ENCODE data around the gene EFCAB6. TPM values are rescaled to one million over a fixed set of nuclear protein-coding genes. Genes with fewer than 3 reads are reported as not detected.

EFCAB6 gene
- total RNA-seq, 1 experiment from 2014 or later = 0.52 TPM

DNA sequence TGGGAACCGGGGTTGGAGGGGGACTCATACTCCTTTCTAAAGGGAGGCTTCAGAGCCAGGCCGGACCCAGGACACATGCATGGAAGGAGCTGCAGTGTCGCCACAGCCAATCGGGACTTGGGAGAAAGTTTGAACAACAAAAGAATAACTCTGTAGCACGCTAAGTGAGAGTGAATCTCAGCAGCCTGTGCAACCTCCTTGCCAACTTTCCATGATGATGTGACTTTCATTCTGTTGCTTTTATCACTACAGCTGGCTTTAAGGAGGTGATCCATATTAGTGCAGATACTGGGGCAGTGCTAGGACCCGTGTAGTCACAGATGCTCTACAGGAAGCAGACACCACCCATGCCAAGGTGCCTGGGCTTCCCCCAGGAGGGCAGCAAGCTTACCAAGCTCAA is 243.0 kb downstream of the EFCAB6 start:
- CTCF ChIA-PET = no interaction called here
- ATAC-seq = no peak

More for the DNA sequence above, 243.0 kb downstream of the EFCAB6 start:
- intact Hi-C loops (cut with micrococcal nuclease) = no loop called here
- Histone ChIP-seq H3K36me3 (ENCODE audit: control insufficient read depth in 1 of 2, insufficient read depth in 2 of 2, low read length in 2 of 2) (no peaks in the 10 kb centered on the region), H3K27me3 (ENCODE audit: insufficient read depth, low read length) (peaks cover 52% of the 10 kb centered on the region), H3K4me3 (replicated peaks in 1 of 2; ENCODE audit: low read depth in 1 of 2, low read length in 2 of 2) (no peak overlapping the region), H3K27ac (ENCODE audit: low read depth, low read length) (no peak overlapping the region), H3K9me3 (ENCODE audit: control insufficient read depth in 1 of 2, insufficient read depth in 1 of 2, low read depth in 1 of 2, low read length in 2 of 2) (no peaks in the 10 kb centered on the region), H3K79me2 (ENCODE audit: insufficient read depth, low read length) (no peaks in the 10 kb centered on the region), H3K9me2 (ENCODE audit: insufficient read depth) (no peaks in the 10 kb centered on the region), H2AFZ (ENCODE audit: low read depth, low read length, poor library complexity, severe bottlenecking) (no peak overlapping the region), H4K20me1 (ENCODE audit: insufficient read depth) (no peaks in the 10 kb centered on the region), H3K9ac (ENCODE audit: low read length) (no peak overlapping the region), H3K4me2 (ENCODE audit: low read length) (no peak overlapping the region), H3K4me1 (ENCODE audit: control insufficient read depth in 1 of 2, insufficient read depth in 2 of 2, low read length in 2 of 2) (no peaks in the 10 kb centered on the region)
- BruUV-seq (replicated peaks) = no TSS peak
- ChIA-PET POLR2A (no interaction called here), RAD21 (ENCODE audit: low non-redundant PET in 1 of 2, low total read pairs in 2 of 2, uncharacterized antibody in 2 of 2, unreplicated experiment in 2 of 2) (no interaction called here)
- TF ChIP-seq, protein P1, sequence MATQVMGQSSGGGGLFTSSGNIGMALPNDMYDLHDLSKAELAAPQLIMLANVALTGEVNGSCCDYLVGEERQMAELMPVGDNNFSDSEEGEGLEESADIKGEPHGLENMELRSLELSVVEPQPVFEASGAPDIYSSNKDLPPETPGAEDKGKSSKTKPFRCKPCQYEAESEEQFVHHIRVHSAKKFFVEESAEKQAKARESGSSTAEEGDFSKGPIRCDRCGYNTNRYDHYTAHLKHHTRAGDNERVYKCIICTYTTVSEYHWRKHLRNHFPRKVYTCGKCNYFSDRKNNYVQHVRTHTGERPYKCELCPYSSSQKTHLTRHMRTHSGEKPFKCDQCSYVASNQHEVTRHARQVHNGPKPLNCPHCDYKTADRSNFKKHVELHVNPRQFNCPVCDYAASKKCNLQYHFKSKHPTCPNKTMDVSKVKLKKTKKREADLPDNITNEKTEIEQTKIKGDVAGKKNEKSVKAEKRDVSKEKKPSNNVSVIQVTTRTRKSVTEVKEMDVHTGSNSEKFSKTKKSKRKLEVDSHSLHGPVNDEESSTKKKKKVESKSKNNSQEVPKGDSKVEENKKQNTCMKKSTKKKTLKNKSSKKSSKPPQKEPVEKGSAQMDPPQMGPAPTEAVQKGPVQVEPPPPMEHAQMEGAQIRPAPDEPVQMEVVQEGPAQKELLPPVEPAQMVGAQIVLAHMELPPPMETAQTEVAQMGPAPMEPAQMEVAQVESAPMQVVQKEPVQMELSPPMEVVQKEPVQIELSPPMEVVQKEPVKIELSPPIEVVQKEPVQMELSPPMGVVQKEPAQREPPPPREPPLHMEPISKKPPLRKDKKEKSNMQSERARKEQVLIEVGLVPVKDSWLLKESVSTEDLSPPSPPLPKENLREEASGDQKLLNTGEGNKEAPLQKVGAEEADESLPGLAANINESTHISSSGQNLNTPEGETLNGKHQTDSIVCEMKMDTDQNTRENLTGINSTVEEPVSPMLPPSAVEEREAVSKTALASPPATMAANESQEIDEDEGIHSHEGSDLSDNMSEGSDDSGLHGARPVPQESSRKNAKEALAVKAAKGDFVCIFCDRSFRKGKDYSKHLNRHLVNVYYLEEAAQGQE (IDR thresholded peaks at IDR 0.05; ENCODE audit: low read depth) = no peak
- TF ChIP-seq JUND (IDR thresholded peaks at IDR 0.05) = no peak
- TF ChIP-seq TCF7L2 (IDR thresholded peaks at IDR 0.05; ENCODE audit: borderline replicate concordance, extremely low read depth, insufficient read depth, insufficient read length) = no peak
- TF ChIP-seq, protein P2, sequence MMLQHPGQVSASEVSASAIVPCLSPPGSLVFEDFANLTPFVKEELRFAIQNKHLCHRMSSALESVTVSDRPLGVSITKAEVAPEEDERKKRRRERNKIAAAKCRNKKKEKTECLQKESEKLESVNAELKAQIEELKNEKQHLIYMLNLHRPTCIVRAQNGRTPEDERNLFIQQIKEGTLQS (IDR thresholded peaks at IDR 0.05) = no peak
- DNase-seq (ENCODE audit: low read depth, low spot score) = no peak
